GM21526 (cell line): ENCODE results near the gene PPFIA3.
"Not testable (repeated sequence)": the region's sequence is repeated elsewhere in the genome, so short reads cannot be mapped to it uniquely, and the experiment has no call there.

Experiments used
- ATAC-seq: cut with Tn5 transposase; IDR thresholded peaks from one replicate; pipeline ENCODE4 v1.9.1; 2021; ENCODE audit warnings: moderate library complexity; ENCODE audit not compliant: unreplicated experiment, low FRiP score

Gene PPFIA3

DNA sequence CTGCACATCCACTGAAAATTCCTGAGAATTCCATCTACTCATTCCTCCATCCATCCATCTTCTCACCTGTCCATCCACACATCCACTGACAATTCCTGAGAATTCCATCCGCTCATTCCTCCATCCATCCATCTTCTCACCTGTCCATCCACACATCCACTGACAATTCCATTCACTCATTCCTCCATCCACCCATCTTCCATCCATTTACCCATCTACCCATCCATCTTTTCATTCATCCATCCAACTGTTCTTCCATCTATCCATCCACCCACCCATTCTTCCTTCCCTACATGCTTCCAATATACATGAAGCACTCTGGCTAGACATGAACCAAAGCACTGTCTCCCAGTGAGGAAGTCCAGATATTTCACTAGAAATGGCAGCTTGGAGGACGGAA is 53.9 kb downstream of the PPFIA3 start:
- ATAC-seq = no peak

DNA sequence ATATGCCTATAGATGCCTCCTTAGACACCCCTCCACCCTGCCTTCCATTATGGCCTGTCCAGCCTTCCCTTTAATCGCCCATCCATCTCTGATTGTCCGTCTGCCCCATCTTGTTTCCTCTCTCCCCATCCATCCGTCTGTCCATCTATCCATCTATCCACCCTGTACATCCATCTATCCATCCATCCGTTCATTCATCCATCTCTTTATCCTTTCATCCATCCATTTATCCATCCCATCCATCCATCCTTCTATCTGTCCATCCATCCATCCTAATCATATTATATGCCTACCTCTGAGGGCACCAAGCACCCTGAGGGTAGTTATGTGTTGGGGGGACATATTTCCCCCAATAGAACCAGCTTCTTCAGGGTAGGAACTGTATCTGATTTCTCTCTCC is 61.3 kb downstream of the PPFIA3 start:
- ATAC-seq = no peak

DNA sequence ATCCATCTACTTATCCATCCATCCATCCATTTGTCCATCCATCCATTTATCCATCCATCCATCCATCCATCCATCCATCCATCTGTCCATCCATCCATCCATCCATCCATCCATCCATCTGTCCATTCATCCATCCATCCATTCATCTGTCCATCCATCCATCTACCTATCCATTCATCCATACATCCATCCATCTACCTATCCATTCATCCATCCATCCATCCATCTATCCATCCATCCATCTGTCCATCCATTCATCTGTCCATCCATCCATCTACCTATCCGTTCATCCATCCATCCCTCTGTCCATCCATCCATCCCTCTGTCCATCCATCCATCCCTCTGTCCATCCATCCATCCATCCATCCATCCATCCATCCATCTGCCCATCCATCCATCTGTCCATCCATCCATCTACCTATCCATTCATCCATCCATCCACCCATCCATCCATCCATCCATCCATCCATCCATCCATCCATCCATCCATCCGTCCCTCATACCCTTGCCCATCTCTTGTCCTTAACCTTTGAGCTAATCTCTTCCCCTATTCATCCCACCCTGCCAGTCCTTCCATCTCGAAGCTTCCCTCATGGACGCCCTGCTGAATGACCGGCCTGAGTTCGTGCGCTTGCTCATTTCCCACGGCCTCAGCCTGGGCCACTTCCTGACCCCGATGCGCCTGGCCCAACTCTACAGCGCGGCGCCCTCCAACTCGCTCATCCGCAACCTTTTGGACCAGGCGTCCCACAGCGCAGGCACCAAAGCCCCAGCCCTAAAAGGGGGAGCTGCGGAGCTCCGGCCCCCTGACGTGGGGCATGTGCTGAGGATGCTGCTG is 62.9 kb downstream of the PPFIA3 start:
- not testable (repeated sequence) for ATAC-seq

DNA sequence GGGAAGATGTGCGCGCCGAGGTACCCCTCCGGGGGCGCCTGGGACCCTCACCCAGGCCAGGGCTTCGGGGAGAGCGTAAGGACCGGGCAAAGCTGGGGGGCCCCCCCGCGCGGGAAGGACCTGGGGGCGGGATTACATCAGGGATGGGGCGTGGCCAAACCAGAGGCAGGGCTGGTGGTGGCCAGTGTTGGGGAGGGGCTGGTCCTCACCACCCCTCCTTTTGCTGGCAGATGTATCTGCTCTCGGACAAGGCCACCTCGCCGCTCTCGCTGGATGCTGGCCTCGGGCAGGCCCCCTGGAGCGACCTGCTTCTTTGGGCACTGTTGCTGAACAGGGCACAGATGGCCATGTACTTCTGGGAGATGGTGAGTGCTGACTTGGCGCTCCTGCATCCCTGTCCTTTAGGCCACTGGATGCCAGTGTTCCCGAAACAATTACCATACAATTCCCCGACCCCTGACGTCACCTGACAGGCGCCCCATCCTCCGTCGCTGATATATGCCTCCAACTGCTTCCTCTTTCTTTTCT is 63.6 kb downstream of the PPFIA3 start:
- no peak for ATAC-seq

DNA sequence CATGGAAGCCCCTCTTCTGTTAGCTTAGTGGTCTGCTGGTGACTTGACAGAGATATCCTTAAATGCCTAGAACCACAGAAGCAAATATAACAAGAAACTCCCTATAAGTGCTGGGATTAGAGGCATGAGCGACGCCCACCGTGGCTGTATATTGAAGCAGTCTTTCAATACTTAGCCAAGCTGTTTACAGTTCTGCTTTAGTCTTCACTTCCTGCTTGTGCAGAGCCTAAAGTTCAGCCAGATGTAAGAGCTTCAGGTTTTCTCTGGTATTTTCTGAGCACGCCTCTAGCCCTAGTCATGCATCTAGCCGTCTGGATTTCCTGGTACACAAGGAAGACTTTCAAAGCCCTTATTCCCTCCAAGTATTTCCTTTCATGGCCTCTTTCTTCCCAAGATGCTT is 66.8 kb downstream of the PPFIA3 start:
- no peak for ATAC-seq

DNA sequence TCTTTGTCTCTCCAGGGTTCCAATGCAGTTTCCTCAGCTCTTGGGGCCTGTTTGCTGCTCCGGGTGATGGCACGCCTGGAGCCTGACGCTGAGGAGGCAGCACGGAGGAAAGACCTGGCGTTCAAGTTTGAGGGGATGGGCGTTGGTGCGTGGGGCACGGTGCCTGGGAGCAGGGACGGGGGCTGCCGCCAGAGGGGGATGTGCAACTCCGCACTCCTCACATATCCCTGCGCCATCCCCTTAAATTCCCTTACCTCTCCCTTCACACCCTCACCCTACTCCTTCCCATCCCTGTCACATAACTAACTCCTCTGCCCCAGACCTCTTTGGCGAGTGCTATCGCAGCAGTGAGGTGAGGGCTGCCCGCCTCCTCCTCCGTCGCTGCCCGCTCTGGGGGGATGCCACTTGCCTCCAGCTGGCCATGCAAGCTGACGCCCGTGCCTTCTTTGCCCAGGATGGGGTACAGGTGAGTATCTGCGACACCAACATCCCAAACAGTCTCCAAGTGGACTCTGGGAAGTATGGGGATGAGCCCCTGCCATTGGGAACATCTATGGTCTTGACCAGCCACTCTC is 69.4 kb downstream of the PPFIA3 start:
- no peak for ATAC-seq

DNA sequence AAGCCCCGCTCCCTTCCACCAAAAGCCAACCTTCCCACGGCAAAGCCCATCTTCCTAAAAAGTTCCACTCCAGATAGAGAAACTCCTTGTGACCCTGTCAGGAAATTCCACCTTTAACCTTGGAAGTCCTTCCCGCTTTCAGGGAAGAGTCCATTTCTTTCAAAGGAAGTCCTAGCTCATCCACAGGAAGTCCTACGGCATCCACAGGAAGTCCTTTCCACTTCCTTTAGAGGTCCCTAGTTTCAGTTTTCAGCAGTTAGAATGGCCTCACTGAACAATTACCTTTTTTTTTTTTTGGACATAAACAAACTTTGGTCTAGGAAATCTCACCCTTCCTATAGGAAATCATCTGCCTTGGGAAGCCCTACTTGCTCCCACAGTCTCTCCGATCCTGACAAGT is 69.9 kb downstream of the PPFIA3 start:
- ATAC-seq = no peak

DNA sequence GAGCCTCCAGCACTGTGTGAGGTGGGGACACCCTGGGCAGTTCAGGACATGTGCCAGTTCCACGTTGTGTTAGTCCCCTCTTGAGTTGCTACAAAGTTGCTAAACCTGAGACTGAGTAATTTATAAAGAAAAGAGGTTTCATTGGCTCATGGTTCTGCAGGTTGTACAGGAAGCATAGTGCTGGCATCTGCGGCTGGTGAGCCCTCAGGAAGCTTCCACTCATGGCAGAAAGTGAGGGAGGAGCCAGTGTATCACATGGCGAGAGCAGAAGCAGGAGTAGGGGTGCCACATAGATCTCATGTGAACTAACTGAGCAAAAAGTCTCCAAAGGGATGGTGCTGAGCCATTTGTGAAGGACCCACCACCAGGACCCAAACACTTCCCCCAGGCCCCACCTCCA is 71.4 kb downstream of the PPFIA3 start:
- ATAC-seq = no peak

DNA sequence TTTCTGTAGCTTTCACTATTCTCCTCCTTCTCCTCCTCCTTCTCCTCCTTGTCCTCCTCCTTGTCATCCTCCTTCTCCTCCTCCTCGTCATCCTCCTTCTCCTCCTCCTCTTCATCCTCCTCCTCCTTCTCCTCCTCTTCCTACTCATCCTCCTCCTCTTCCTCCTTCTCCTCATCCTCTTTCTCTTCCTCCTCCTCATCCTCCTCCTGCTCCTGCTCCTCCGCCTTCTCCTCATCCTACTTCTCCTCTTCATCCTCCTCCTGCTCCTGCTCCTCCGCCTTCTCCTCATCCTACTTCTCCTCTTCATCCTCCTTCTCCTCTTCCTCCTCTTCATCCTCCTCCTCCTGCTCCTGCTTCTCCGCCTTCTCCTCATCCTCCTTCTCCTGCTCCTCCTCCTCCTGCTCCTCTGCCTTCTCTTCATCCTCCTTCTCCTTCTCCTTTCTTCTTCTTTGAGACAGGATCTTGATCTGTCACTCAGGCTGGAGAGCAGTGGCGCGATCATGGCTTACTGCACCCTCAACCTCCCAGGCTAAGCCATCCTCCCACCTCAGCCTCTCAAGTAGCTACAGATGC is 74.6 kb downstream of the PPFIA3 start:
- ATAC-seq = no peak

DNA sequence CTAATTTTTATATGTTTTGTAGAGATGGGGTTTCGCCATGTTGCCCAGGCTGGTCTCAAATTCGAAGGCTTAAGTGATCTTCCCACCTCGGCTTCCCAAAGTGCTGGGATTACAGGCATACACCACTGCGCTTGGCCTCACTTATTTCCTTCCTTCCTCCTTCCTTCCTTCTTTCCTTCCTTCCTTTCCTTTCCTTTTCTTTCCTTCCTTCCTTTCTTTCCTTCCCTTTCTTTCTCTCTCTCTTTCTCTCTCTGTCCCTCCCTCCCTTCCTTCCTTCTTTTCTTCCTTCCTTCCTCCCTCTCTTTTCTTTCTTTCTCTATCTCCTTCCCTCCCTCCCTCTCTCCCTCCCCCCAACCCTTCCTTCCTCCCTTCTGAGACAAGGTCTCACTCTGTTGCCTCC is 75.1 kb downstream of the PPFIA3 start:
- ATAC-seq = no peak

DNA sequence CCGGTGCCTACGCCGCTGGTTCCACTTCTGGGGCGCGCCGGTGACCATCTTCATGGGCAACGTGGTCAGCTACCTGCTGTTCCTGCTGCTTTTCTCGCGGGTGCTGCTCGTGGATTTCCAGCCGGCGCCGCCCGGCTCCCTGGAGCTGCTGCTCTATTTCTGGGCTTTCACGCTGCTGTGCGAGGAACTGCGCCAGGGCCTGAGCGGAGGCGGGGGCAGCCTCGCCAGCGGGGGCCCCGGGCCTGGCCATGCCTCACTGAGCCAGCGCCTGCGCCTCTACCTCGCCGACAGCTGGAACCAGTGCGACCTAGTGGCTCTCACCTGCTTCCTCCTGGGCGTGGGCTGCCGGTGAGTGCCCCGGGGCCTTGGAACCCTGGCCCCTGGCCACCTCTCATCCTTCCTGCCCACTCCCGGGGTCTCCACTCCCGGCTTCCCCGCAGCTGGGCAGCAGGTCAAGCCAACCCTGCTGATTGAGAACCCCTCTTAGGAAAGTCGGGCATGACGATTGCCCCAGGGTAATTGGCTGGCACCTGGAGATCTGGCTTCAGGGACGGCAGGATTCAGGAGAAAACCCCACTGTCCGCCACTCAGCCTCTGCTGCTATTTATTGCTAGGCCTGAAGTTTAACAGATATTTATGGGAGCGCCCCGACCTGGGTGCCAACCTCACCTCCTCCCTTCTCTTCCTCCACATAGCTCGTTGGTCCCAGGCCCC is 77.3 kb downstream of the PPFIA3 start:
- no peak for ATAC-seq

DNA sequence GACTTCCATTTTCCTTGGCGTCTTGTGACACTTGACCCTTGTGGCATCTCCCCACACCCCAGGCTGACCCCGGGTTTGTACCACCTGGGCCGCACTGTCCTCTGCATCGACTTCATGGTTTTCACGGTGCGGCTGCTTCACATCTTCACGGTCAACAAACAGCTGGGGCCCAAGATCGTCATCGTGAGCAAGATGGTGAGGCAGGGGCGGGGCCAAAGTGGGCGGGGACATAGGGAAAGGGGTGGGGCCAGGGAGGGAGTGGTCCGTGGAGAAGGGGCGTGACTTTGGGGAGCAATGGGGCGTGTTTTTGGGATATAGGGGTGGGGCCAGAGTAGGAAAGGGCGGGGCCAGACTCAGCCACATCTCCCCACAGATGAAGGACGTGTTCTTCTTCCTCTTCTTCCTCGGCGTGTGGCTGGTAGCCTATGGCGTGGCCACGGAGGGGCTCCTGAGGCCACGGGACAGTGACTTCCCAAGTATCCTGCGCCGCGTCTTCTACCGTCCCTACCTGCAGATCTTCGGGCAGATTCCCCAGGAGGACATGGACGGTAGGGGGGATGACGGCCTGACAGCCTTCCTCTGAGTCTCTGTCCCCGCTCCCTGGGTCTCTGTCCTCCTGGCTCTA is 81.0 kb downstream of the PPFIA3 start:
- ATAC-seq = no peak
